HEK293T (cell line): ENCODE measurements around the gene IL5RA.

ENCODE experiments used
- CTCF ChIA-PET: fragments of 350-600 bp; formaldehyde crosslinking; extraction: SDS; loops from one replicate; lab custom pipeline; 2021; ENCODE audit warnings: antibody characterized with exemption, inconsistent platforms; lab: Yijun Ruan, JAX
- POLR2A ChIA-PET: fragments of 350-600 bp; formaldehyde crosslinking; extraction: SDS; loops from one replicate; lab custom pipeline; 2020; ENCODE audit warnings: antibody characterized with exemption, inconsistent platforms; lab: Yijun Ruan, JAX
- DNase-seq: peaks from one replicate; pipeline ENCODE4 v3.0.0; 2012; ENCODE audit warnings: mixed read lengths; ENCODE audit errors: extremely low spot score
- ARNT ChIP-seq: fragments of 450-650 bp; IDR thresholded peaks from 2 replicates; pipeline ENCODE4 v1.6.1; 2017; ENCODE audit warnings: mild to moderate bottlenecking
- BHLHE40 ChIP-seq: fragments of 450-650 bp; IDR thresholded peaks from 2 replicates; pipeline ENCODE4 v1.6.1; 2016; ENCODE audit warnings: mild to moderate bottlenecking, moderate library complexity, borderline replicate concordance
- CTBP1 ChIP-seq: fragments of 450-650 bp; IDR thresholded peaks from 2 replicates; pipeline ENCODE4 v1.6.1; 2016; ENCODE audit warnings: borderline replicate concordance
- ELF4 ChIP-seq: fragments of 450-650 bp; IDR thresholded peaks from 2 replicates; pipeline ENCODE4 v1.6.1; 2017; ENCODE audit warnings: antibody characterized with exemption
- FOXA1 ChIP-seq: fragments of 450-650 bp; IDR thresholded peaks from 2 replicates; pipeline ENCODE4 v1.6.1; 2016; ENCODE audit warnings: mild to moderate bottlenecking
- FOXK2 ChIP-seq: fragments of 450-650 bp; IDR thresholded peaks from 2 replicates; pipeline ENCODE4 v1.6.1; 2016; ENCODE audit warnings: mild to moderate bottlenecking
- FOXM1 ChIP-seq: fragments of 450-650 bp; IDR thresholded peaks from 2 replicates; pipeline ENCODE4 v1.6.1; 2017; ENCODE audit warnings: mild to moderate bottlenecking, borderline replicate concordance
- HDGF ChIP-seq: fragments of 450-650 bp; IDR thresholded peaks from 2 replicates; pipeline ENCODE4 v1.6.1; 2017; ENCODE audit warnings: antibody characterized with exemption, borderline replicate concordance
- L3MBTL2 ChIP-seq: fragments of 450-650 bp; conservative IDR thresholded peaks from 2 replicates; pipeline ENCODE4 v1.6.1; 2016; ENCODE audit warnings: mild to moderate bottlenecking
- LEF1 ChIP-seq: fragments of 450-650 bp; IDR thresholded peaks from 2 replicates; pipeline ENCODE4 v1.6.1; 2017; ENCODE audit warnings: mild to moderate bottlenecking, borderline replicate concordance
- NFRKB ChIP-seq: fragments of 450-650 bp; IDR thresholded peaks from 2 replicates; pipeline ENCODE4 v1.6.1; 2016; ENCODE audit warnings: mild to moderate bottlenecking, moderate library complexity
- SP1 ChIP-seq: fragments of 450-650 bp; IDR thresholded peaks from 2 replicates; pipeline ENCODE4 v1.6.1; 2017
- SUZ12 ChIP-seq: fragments of 450-650 bp; IDR thresholded peaks from 2 replicates; pipeline ENCODE4 v1.6.1; 2016; ENCODE audit warnings: mild to moderate bottlenecking
- TARDBP ChIP-seq: fragments of 450-650 bp; IDR thresholded peaks from 2 replicates; pipeline ENCODE4 v1.6.1; 2016
- ZNF384 ChIP-seq: fragments of 450-650 bp; IDR thresholded peaks from 2 replicates; pipeline ENCODE4 v1.6.1; 2016
- TF ChIP-seq, protein P1 (sequence below): fragments of 450-650 bp; IDR thresholded peaks from 2 replicates; pipeline ENCODE4 v1.6.1; 2016

The IL5RA gene

DNA sequence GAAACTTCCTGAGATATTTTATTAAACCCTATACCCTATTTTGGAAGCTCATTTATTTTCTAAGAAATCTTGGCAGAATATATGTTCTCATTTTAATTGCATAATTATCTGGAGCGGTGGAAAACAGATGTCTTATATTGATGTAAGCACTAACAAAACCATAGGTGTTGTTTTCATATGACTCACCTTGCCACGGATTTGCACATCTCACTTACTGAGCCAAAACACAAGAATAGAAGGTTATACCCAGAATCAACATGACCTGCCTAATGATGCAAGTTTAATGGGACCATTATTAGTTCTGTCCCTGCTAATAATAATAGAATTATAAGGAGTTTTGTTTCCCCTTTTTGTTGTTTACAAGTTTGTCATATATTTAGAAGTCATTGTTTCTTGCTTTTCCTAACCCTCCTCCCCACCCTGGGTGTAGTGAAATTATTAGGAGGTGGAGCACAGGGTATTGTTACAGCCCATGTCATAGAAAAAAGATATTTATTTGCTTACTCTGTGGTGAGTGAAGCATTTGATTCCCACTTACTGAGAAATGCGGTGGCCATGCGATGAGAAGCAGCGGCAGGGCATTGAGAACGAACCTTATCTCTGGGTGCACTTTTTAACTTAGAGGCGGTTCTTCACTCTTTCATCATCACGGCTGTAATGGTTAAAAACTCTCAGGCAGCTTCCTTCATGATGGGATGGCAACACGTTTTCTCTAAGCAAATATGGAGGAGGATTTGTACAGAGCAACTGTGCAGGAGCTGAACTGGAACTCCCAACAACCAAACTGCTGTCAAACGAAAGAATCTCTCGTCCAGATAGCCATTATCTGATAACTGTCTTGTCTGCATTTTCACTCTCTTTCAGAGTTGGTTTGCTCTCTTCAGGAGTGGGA, 521 bp downstream of the IL5RA start:
- TF ChIP-seq, protein P1, sequence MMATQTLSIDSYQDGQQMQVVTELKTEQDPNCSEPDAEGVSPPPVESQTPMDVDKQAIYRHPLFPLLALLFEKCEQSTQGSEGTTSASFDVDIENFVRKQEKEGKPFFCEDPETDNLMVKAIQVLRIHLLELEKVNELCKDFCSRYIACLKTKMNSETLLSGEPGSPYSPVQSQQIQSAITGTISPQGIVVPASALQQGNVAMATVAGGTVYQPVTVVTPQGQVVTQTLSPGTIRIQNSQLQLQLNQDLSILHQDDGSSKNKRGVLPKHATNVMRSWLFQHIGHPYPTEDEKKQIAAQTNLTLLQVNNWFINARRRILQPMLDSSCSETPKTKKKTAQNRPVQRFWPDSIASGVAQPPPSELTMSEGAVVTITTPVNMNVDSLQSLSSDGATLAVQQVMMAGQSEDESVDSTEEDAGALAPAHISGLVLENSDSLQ, result no peak
- TF ChIP-seq ELF4, result no peak
- TF ChIP-seq LEF1, result no peak
- no peak for TF ChIP-seq ARNT
- TF ChIP-seq BHLHE40, result no peak
- POLR2A ChIA-PET, result no interaction called here
- CTCF ChIA-PET, result no interaction called here
- DNase-seq, result no peak

DNA sequence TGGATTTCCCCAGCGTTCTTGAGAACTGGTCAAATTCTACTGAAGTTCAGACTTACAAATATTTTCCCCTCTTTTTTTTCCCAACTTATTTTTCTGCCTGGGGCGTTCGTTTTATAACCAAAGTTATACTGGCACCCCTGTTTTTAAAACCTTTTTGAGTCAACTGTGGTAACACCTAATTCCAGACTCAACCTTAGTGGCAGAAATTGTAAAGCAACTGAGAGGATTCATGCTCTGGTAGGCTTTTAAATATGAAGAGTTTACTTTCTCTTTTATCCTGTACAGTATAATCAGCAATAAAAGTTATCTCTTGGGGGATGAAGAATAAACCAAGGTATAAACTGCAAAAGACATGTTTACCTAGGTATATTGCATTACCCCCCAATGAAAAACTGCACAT, 2.3 kb downstream of the IL5RA start:
- ChIA-PET CTCF (no interaction called here), POLR2A (no interaction called here)
- TF ChIP-seq SP1, result no peak
- no peak for TF ChIP-seq ARNT
- TF ChIP-seq ELF4, result no peak
- no peak for TF ChIP-seq FOXK2
- TF ChIP-seq L3MBTL2, result no peak
- TF ChIP-seq NFRKB, result no peak
- TF ChIP-seq SUZ12, result no peak
- TF ChIP-seq ZNF384, result no peak
- no peak for TF ChIP-seq TARDBP
- no peak for TF ChIP-seq HDGF
- no peak for TF ChIP-seq CTBP1
- TF ChIP-seq, protein P1, result no peak
- no peak for TF ChIP-seq LEF1
- no peak for TF ChIP-seq BHLHE40
- TF ChIP-seq FOXA1, result no peak
- TF ChIP-seq FOXM1, result no peak
- no peak for DNase-seq

DNA sequence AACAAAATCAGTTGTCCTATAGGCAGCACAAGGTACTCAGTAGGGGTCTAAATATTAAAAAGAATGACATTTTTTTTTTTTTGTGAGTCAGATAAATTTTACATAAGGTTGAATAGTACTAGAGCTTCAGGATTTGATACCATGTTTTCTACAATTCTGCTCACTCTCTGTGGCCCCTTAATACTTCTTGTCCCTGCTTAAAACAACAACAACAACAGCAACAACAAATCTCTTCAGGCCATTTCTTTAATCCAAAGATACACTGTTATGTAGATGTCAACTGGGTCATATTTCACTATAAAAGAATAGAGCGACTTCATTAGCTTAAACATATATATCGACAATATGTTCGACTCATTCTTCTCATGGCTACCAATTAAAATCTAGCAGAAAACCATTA, 3.0 kb downstream of the IL5RA start:
- no peak for DNase-seq
- POLR2A ChIA-PET, result no interaction called here
- TF ChIP-seq, protein P1, result no peak
- CTCF ChIA-PET, result no interaction called here

DNA sequence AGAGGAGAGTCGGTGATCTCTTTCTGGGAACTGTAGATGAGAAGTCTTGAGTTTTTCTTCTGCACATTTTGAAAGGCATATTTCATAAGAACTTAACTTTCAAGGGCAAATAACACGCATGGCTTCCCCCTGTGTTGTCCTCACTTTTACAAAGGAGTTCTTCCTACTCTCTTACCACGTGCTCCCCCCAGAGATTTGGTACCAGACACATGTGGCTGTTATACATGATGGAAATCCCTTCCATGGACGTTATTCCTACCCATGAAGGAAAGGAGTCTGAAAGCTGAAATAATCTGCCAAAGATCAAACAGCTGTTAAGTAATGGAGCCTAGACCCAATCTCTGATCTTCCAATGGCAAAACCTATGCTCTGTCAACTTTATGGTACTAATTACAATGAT, 4.4 kb downstream of the IL5RA start:
- ChIA-PET POLR2A (no interaction called here), CTCF (no interaction called here)
- TF ChIP-seq, protein P1, result no peak
- TF ChIP-seq FOXA1 (no peak), L3MBTL2 (no peak), FOXM1 (no peak), HDGF (no peak), NFRKB (no peak), FOXK2 (no peak), SP1 (no peak), BHLHE40 (no peak), CTBP1 (no peak), TARDBP (no peak), ELF4 (no peak)
- no peak for DNase-seq

DNA sequence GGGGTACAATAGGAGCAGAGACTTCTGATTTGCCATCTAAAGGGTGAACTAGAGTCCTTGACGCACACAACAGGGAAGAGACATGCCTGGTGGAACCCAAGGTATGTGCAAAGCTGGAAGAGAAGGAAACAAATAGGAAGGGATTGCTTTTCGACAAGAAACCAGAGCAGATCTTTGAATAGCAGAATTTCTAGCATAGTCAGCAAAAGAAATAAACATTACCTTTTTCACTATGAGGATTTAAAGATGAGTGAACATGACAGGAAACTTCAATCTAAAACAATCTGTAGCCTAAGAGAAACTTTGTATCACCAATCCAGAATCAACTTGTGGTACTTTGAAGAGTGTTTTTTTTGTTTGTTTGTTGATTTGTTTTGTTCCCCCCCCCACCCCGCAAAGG, 4.9 kb downstream of the IL5RA start:
- no peak for DNase-seq
- no peak for TF ChIP-seq HDGF
- no peak for TF ChIP-seq LEF1
- no peak for TF ChIP-seq FOXM1
- TF ChIP-seq ARNT, result no peak
- TF ChIP-seq CTBP1, result no peak
- ChIA-PET POLR2A (no interaction called here), CTCF (no interaction called here)

DNA sequence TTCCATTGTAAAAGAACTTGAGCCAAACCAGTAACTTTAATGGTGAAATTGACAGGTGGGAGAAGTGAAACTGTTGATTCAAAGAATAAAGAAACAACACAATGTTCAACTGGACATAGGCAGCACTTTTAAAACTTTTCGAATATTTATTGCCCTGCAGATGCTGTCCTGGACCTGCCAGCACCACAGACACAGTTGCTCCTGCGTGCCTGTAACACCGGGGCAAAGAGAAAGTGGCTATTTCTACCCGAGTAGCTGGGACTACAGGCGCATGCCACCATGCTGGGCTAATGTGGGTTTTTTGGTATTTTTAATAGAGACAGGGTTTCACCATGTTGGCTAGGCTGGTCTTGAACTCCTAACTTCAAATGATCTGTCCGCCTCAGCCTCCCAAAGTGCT, 7.4 kb downstream of the IL5RA start:
- TF ChIP-seq FOXA1 (no peak), ARNT (no peak), LEF1 (no peak), CTBP1 (no peak), L3MBTL2 (no peak), FOXK2 (no peak), ELF4 (no peak), NFRKB (no peak), TARDBP (no peak), ZNF384 (no peak), SUZ12 (no peak), FOXM1 (no peak), SP1 (no peak), HDGF (no peak), BHLHE40 (no peak)
- TF ChIP-seq, protein P1, result no peak
- POLR2A ChIA-PET, result no interaction called here
- CTCF ChIA-PET, result no interaction called here
- DNase-seq, result no peak
